B cell (primary cell): ENCODE data around the gene STON2. TPM values are rescaled to one million over a fixed set of nuclear protein-coding genes. Genes with fewer than 3 reads are reported as not detected.

Source experiments
- ATAC-seq: fragments of 200-7000 bp; cut with Tn5 transposase; one replicate; pipeline ENCODE4 v1.10.0; 2021; ENCODE audit warnings: low read depth, mild to moderate bottlenecking, moderate number of reproducible peaks, moderate library complexity
- CTCF ChIA-PET: fragments of 350-600 bp; sonication (Branson Sonifier 250); formaldehyde crosslinking; loops from one replicate; lab custom pipeline; 2021; ENCODE audit warnings: antibody characterized with exemption, inconsistent platforms; lab: Charles Lee
- POLR2A ChIA-PET: fragments of 350-600 bp; sonication (Branson Sonifier 250); formaldehyde crosslinking; loops from one replicate; lab custom pipeline; 2021; ENCODE audit warnings: antibody characterized with exemption; lab: Charles Lee
- DNase-seq: peaks from one replicate; pipeline ENCODE4 v3.0.0; 2013
- H2AFZ ChIP-seq: 2 replicates; pipeline ENCODE4 v1.6.1; 2012; ENCODE audit warnings: mild to moderate bottlenecking, low read depth, low read length; ENCODE audit not compliant: insufficient read depth, poor library complexity, severe bottlenecking
- H3K27ac ChIP-seq, 2 donors: 1 replicate in 1 of 2; 2 replicates in 1 of 2; pipeline ENCODE4 v1.5.1; 2012 to 2013; ENCODE audit warnings: low read length in 2 of 2, mild to moderate bottlenecking in 2 of 2, moderate library complexity in 1 of 2
- H3K27me3 ChIP-seq, 4 experiments: fragments of 200-600 bp in 1 of 4; sonication (generic) in 1 of 4; replicated peaks in 1 of 4; 1 replicate in 2 of 4; 2 replicates in 2 of 4; pipeline versions ENCODE4 v1.6.1 to v1.7.0; 2013 to 2016; ENCODE audit warnings: low read length in 3 of 4, mild to moderate bottlenecking in 2 of 4, mixed read lengths in 1 of 4, moderate library complexity in 1 of 4; ENCODE audit not compliant: insufficient read depth in 4 of 4, control insufficient read depth in 3 of 4; ENCODE audit errors: control extremely low read depth in 1 of 4
- H3K36me3 ChIP-seq, 2 experiments: replicated peaks in 1 of 2; 1 replicate in 1 of 2; 2 replicates in 1 of 2; pipeline versions ENCODE4 v1.6.1 to v1.7.1; 2013; ENCODE audit warnings: low read length in 1 of 2; ENCODE audit not compliant: insufficient read depth in 2 of 2, control insufficient read depth in 1 of 2; ENCODE audit errors: control extremely low read depth in 1 of 2, extremely low read depth in 1 of 2
- H3K4me1 ChIP-seq, 2 donors: fragments of 200-600 bp in 1 of 2; sonication (generic) in 1 of 2; 1 replicate in 1 of 2; 2 replicates in 1 of 2; pipeline versions ENCODE4 v1.5.1 to v1.6.1; 2013 to 2017; ENCODE audit warnings: low read length in 2 of 2; ENCODE audit not compliant: control insufficient read depth in 2 of 2, insufficient read depth in 2 of 2
- H3K4me2 ChIP-seq: replicated peaks from 2 replicates; pipeline ENCODE3; 2012; ENCODE audit warnings: mild to moderate bottlenecking, low read depth, low read length; ENCODE audit not compliant: poor library complexity, severe bottlenecking
- H3K4me3 ChIP-seq, 5 experiments: fragments of 200-600 bp in 1 of 5; sonication (generic) in 1 of 5; 1 replicate in 3 of 5; 2 replicates in 2 of 5; pipeline versions ENCODE4 v1.5.1 to v1.7.0; 2011 to 2016; ENCODE audit warnings: low read length in 4 of 5, mild to moderate bottlenecking in 4 of 5, low read depth in 2 of 5, control low read depth in 1 of 5, moderate library complexity in 1 of 5; ENCODE audit not compliant: insufficient read depth in 1 of 5; ENCODE audit errors: control extremely low read depth in 1 of 5, extremely low read depth in 1 of 5
- H3K79me2 ChIP-seq: fragments of 200-600 bp; sonication (generic); one replicate; pipeline ENCODE4 v1.6.0; 2016; ENCODE audit warnings: low read length; ENCODE audit not compliant: control insufficient read depth, insufficient read depth
- H3K9ac ChIP-seq: fragments of 200-600 bp; sonication (generic); 2 replicates; pipeline ENCODE4 v1.6.1; 2017; ENCODE audit warnings: mild to moderate bottlenecking, low read length, moderate library complexity
- H3K9me3 ChIP-seq, 3 donors: one replicate each; pipeline versions ENCODE4 v1.6.1 to v1.7.1; 2013; ENCODE audit warnings: low read length in 2 of 3; ENCODE audit not compliant: control insufficient read depth in 2 of 3, insufficient read depth in 1 of 3; ENCODE audit errors: control extremely low read depth in 1 of 3
- H4K20me1 ChIP-seq: 2 replicates; pipeline ENCODE4 v1.6.0; 2012; ENCODE audit warnings: mild to moderate bottlenecking, low read length; ENCODE audit not compliant: insufficient read depth, control insufficient read depth, poor library complexity, severe bottlenecking
- H3K27ac Mint-ChIP-seq: one replicate; pipeline ENCODE4 v1.8.0; 2021; ENCODE audit warnings: mixed read lengths
- H3K27me3 Mint-ChIP-seq: one replicate; pipeline ENCODE4 v1.8.0; 2021; ENCODE audit warnings: mixed read lengths
- H3K4me1 Mint-ChIP-seq: one replicate; pipeline ENCODE4 v1.8.0; 2021; ENCODE audit warnings: mixed read lengths
- H3K4me3 Mint-ChIP-seq: one replicate; pipeline ENCODE4 v1.8.0; 2021; ENCODE audit warnings: mixed read lengths
- H3K9me3 Mint-ChIP-seq: one replicate; pipeline ENCODE4 v1.8.0; 2022; ENCODE audit warnings: mixed read lengths; ENCODE audit not compliant: insufficient read depth
- EZH2 ChIP-seq: IDR thresholded peaks from 2 replicates; pipeline ENCODE4 v1.6.1; 2012; ENCODE audit warnings: borderline replicate concordance, low read depth, mild to moderate bottlenecking, moderate library complexity, low read length; ENCODE audit not compliant: insufficient read depth, poor library complexity, severe bottlenecking
- WGBS: methylation state at CpG from one replicate; pipeline ENCODE4 v1.1.5; 2013; ENCODE audit warnings: missing lambda C conversion rate; ENCODE audit not compliant: insufficient coverage; 5-methylcytosine and 5-hydroxymethylcytosine counted together
- intact Hi-C: fragments of 100-400 bp; cut with micrococcal nuclease; formaldehyde crosslinking; loops from one replicate; pipeline ENCODE4 v1.10.0; 2022
- polyA plus RNA-seq: library from polyadenylated mRNA; depleted of rRNA; stranded (reverse); fragments of >200 nt; gene quantifications from 2 replicates; pipeline ENCODE4 v1.2.3, GENCODE V29; 2012
- total RNA-seq, 2 donors: library from RNA; stranded (reverse); fragments of 120-200 nt in 1 of 2; gene quantifications; 1 replicate in 1 of 2; 2 replicates in 1 of 2; pipeline versions ENCODE4 v1.2.3 to v1.2.4, GENCODE V29; 2013 to 2022
- TF ChIP-seq, protein P1 (sequence below): fragments of 200-600 bp; IDR thresholded peaks from one replicate; pipeline ENCODE4 v1.8.0; 2022; ENCODE audit warnings: antibody characterized with exemption, mild to moderate bottlenecking

Gene STON2
- total and polyA plus RNA-seq, 2 donors (not counting 1 experiment from before 2014, with no cell fraction given) = 0.03 TPM; not detected in 1

DNA sequence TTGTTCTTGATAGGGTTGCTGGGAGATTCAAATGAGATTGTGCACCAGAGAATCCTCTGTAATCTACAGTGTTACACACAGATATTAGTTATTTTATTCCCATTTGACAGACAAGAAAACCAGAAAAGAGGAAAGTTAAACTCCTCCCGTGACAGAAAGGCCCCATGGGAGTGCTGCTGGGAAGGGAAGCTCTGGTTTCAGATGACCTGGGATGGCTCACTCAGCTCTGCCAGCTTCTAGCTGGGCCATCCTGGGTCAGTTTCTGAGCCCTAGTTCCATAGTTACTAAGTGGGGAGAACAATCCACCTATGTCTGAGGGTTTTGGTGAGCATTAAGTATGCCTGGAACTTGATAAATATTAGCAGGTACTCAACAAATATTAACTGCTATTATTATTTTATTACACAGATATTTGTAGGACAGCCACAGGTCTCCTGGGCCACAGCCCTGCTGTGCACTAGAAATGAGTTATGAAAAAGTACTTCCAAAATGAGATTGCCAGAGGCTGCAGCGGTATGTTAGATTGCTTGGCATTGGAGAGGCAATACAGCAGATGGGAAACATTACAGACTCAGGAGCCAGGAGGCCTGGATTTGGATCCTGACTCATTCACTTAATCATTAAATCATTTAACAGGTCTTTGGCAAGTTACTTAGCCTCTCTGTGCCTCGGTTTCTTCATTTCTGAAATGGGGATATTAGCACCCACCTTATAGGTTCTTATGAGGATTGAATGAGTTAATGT is 47.1 kb upstream of the STON2 start:
- Histone ChIP-seq H4K20me1 (no peaks in the 10 kb centered on the region), H2AFZ (no peak overlapping the region), H3K36me3 (no peaks in the 10 kb centered on the region), H3K9ac (no peak overlapping the region), H3K27ac (no peak overlapping the region), H3K4me1 (no peaks in the 10 kb centered on the region), H3K9me3 (no peaks in the 10 kb centered on the region), H3K27me3 (peaks cover 0 to 11% (median 2%) of the 10 kb centered on the region in 4 experiments), H3K4me3 (no peak overlapping the region), H3K79me2 (no peaks in the 10 kb centered on the region), H3K4me2 (no peak overlapping the region)
- TF ChIP-seq, protein P1, sequence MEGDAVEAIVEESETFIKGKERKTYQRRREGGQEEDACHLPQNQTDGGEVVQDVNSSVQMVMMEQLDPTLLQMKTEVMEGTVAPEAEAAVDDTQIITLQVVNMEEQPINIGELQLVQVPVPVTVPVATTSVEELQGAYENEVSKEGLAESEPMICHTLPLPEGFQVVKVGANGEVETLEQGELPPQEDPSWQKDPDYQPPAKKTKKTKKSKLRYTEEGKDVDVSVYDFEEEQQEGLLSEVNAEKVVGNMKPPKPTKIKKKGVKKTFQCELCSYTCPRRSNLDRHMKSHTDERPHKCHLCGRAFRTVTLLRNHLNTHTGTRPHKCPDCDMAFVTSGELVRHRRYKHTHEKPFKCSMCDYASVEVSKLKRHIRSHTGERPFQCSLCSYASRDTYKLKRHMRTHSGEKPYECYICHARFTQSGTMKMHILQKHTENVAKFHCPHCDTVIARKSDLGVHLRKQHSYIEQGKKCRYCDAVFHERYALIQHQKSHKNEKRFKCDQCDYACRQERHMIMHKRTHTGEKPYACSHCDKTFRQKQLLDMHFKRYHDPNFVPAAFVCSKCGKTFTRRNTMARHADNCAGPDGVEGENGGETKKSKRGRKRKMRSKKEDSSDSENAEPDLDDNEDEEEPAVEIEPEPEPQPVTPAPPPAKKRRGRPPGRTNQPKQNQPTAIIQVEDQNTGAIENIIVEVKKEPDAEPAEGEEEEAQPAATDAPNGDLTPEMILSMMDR = no peak
- intact Hi-C loops = no loop called here
- no peak for ATAC-seq
- Mint-ChIP-seq H3K27me3 (peaks cover 56% of the 10 kb centered on the region), H3K27ac (no peak overlapping the region), H3K9me3 (no peaks in the 10 kb centered on the region), H3K4me3 (no peak overlapping the region), H3K4me1 (no peaks in the 10 kb centered on the region)
- 50% methylated on average over 1 of the region's 3 CpGs for WGBS
- ChIA-PET POLR2A (no interaction called here), CTCF (interaction anchor here (0.6 to 1.7 kb wide), 2 partner anchors 118 to 178 kb away, joined by 3 read pairs; no protein-coding TSS in a partner anchor)
- DNase-seq = no peak

DNA sequence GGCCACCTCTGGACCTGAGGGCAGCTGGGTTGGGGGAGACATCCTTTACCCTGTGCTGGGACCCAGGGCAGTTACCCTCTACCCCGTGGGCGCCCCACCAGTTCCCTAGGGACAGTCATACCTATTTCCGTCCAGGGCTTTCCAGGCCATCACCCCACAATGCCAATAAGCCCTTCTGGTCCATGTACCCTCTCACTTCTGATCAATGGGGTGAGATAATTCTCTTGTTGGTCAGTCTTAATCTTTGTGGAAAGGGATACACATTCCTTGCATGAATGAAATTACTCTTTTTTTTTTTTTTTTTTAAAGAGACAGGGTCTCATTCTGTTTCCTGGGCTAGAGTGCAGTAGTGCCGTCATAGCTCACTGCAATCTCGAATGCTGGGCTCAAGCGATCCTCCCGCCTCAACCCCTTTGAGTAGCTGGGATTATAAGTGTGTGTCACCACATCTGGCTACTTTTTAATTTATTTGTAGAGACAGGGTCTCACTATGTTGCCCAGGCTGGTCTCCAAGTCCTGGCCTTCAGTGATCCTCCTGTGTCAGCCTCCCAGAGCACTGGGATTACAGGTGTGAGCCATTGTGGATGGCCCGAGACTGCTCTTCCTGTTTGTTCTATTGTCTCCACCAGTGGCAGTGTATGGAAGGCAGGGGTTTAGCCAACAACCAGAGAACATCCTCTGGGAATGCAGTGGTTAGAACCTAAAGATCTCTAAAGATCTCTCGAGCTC is 46.3 kb upstream of the STON2 start:
- H3K4me3 Mint-ChIP-seq = no peak overlapping the region
- 96% methylated on average over 5 of the region's 9 CpGs for WGBS
- no peak overlapping the region for H3K27ac Mint-ChIP-seq

More for the DNA sequence above, 46.3 kb upstream of the STON2 start:
- H3K4me2 ChIP-seq = no peak overlapping the region
- no peaks in the 10 kb centered on the region for H3K36me3 ChIP-seq
- no peak overlapping the region for H3K9ac ChIP-seq
- ATAC-seq = no peak
- H2AFZ ChIP-seq = no peak overlapping the region
- no peaks in the 10 kb centered on the region for H3K9me3 Mint-ChIP-seq
- peaks cover 0 to 11% (median 2%) of the 10 kb centered on the region in 4 experiments for H3K27me3 ChIP-seq
- H3K4me1 ChIP-seq = no peaks in the 10 kb centered on the region
- no peaks in the 10 kb centered on the region for H3K79me2 ChIP-seq
- H3K27me3 Mint-ChIP-seq = peaks cover 63% of the 10 kb centered on the region
- TF ChIP-seq EZH2 = no peak
- TF ChIP-seq, protein P1 = no peak
- ChIA-PET POLR2A (no interaction called here), CTCF (interaction anchor here (0.6 to 1.7 kb wide), 2 partner anchors 119 to 177 kb away, joined by 3 read pairs; no protein-coding TSS in a partner anchor)
- no peak overlapping the region for H3K27ac ChIP-seq
- intact Hi-C loops = no loop called here
- no peaks in the 10 kb centered on the region for H4K20me1 ChIP-seq
- H3K4me1 Mint-ChIP-seq = no peaks in the 10 kb centered on the region
- H3K9me3 ChIP-seq = no peaks in the 10 kb centered on the region
- no peak overlapping the region for H3K4me3 ChIP-seq
- no peak for DNase-seq
